Dermis microvascular lymphatic vessel endothelial cell (primary cell): ENCODE data around the gene ALKAL2. TPM values are rescaled to one million over a fixed set of nuclear protein-coding genes. Genes with fewer than 3 reads are reported as not detected.
A peak's percentile ranks its signal among the peaks of the same experiment; 100 is the strongest.

Experiments used
- DNase-seq, 2 donors: peaks; one replicate each; pipeline versions ENCODE4 v3.0.0 to v3.0.0-alpha.2; 2010; ENCODE audit warnings: low read depth in 2 of 2
- total RNA-seq: library from RNA; depleted of rRNA; stranded (reverse); fragments of >200 nt; gene quantifications from 2 replicates; pipeline ENCODE4 v1.2.1, GENCODE V29; 2014

ALKAL2 gene
- total RNA-seq, 1 donor from 2014 or later: not detected

- peak; percentile 59 to 76 for DNase-seq
These were observed 2.3 kb upstream of the ALKAL2 start for GRCh38 chr2:290090-290722.

- DNase-seq: peak in 1 of 2 donors; percentile 14
These were observed 1.6 kb upstream of the ALKAL2 start for GRCh38 chr2:289362-290089.

- no peak for DNase-seq
These were observed 969 bp upstream of the ALKAL2 start for GRCh38 chr2:288758-289361.

GRCh38 chr2:287471-287885, 413 bp downstream of the ALKAL2 start:
- peak in 1 of 2 donors; percentile 31 for DNase-seq

- peak in 1 of 2 donors; percentile 22 for DNase-seq
These were observed 1.0 kb downstream of the ALKAL2 start for GRCh38 chr2:286774-287392.

GRCh38 chr2:286035-286434, 1.9 kb downstream of the ALKAL2 start:
- no peak for DNase-seq

GRCh38 chr2:285531-285930, 2.4 kb downstream of the ALKAL2 start:
- no peak for DNase-seq

GRCh38 chr2:284896-285492, 2.9 kb downstream of the ALKAL2 start:
- no peak for DNase-seq

GRCh38 chr2:283996-284794, 3.7 kb downstream of the ALKAL2 start:
- no peak for DNase-seq

GRCh38 chr2:282371-283263, 5.3 kb downstream of the ALKAL2 start:
- no peak for DNase-seq

- no peak for DNase-seq
These were observed 6.5 kb downstream of the ALKAL2 start for GRCh38 chr2:281381-281780.

- DNase-seq: no peak
These were observed 7.2 kb downstream of the ALKAL2 start for GRCh38 chr2:280650-281110.

- DNase-seq: no peak
These were observed 7.8 kb downstream of the ALKAL2 start for GRCh38 chr2:279956-280649.

- DNase-seq: no peak
These were observed 8.5 kb downstream of the ALKAL2 start for GRCh38 chr2:279366-279765.

GRCh38 chr2:278927-279320, 9.0 kb downstream of the ALKAL2 start:
- no peak for DNase-seq

GRCh38 chr2:278312-278926, 9.5 kb downstream of the ALKAL2 start:
- DNase-seq: no peak

GRCh38 chr2:275466-275865, 12.4 kb downstream of the ALKAL2 start:
- DNase-seq: no peak

- DNase-seq: no peak
These were observed 13.4 kb downstream of the ALKAL2 start for GRCh38 chr2:274503-274902.

GRCh38 chr2:273333-273732, 14.6 kb downstream of the ALKAL2 start:
- DNase-seq: no peak
